Mucosa of descending colon (tissue), 3 donors: Measurements from ENCODE around the gene CELF3. TPM values are rescaled to one million over a fixed set of nuclear protein-coding genes. Genes with fewer than 3 reads are reported as not detected.

Experiments used
- ATAC-seq: fragments of 200-7000 bp; cut with Tn5 transposase; one replicate; pipeline ENCODE4 v1.9.1; 2020; ENCODE audit warnings: mild to moderate bottlenecking, moderate library complexity
- DNase-seq, 3 donors: peaks; one replicate each; pipeline ENCODE4 v3.0.0-alpha.2; 2020
- H3K36me3 ChIP-seq: fragments of 200-600 bp; one replicate; pipeline ENCODE4 v1.8.0; 2021; ENCODE audit warnings: low read depth, mild to moderate bottlenecking
- H3K4me1 ChIP-seq: fragments of 200-600 bp; one replicate; pipeline ENCODE4 v1.8.0; 2021; ENCODE audit warnings: low read depth, mild to moderate bottlenecking
- H3K4me3 ChIP-seq: fragments of 200-600 bp; one replicate; pipeline ENCODE4 v1.8.0; 2021; ENCODE audit warnings: mild to moderate bottlenecking
- H3K9me3 ChIP-seq: fragments of 200-600 bp; one replicate; pipeline ENCODE4 v1.8.0; 2021; ENCODE audit warnings: mild to moderate bottlenecking
- intact Hi-C, 2 donors: fragments of 100-400 bp; cut with DNase I in 1 of 2; cut with micrococcal nuclease in 1 of 2; formaldehyde crosslinking; loops; one replicate each; pipeline versions ENCODE4 v1.11.0 to v1.11.1; 2022; cut with DNase I, micrococcal nuclease
- total RNA-seq, 3 donors: library from RNA; stranded (reverse); fragmentation: NEBNext Ultra II Directional in 2 of 3; extraction: Animal tissue kit (Norgen Biotek cat#: 25700) in 2 of 3; gene quantifications; one replicate each; pipeline versions ENCODE4 v1.2.1 to v1.2.4, GENCODE V29; 2021 to 2023
- TF ChIP-seq, protein P1 (sequence below): fragments of 200-600 bp; IDR thresholded peaks from one replicate; pipeline ENCODE4 v1.8.0; 2022; ENCODE audit warnings: antibody characterized with exemption, mild to moderate bottlenecking
- donor health status: DM: no; HTN: no; CAD: no; lungs with moderate emphysema.
- donor health status: DM: no; HTN: no; CAD: no.
- donor health status: DM: no; HTN: yes; CAD: no.

CELF3 gene
- total RNA-seq, 3 donors from 2014 or later = 2.3 to 4.3 (median 2.8) TPM

DNA sequence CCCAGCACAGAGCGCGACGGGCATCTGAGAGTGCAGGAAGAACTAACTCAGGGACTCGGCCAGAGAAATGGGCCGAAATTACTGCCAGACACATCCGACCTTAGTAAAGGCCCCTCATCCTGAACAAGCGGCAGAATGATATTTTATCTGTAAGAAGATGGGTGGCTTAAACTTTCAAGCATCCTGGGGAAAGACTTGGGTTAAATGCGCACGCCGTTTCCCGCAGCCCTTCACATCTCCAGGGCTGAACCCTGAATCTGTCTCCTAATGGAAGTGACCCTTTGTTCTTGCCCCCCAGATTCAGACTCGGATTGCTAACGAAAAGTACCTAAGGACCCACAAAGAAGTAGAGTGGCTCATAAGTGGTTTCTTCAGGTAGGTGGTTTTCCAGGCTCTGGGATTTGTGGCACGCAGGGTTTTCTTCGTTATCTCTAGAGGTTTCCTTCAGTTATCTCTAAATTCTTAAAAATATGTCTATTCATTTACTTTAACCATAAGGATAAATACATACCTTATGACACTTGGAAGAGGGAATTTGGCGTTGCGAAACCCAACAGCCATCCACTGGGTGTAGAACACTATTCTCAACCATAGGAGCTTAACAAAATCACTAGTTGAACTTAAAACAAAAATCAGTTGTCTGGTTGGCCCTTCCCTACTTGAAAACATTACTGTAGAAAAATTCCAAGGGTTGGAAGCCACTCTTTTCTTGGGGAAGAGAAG is 5.3 kb upstream of the CELF3 start:
- TF ChIP-seq, protein P1, sequence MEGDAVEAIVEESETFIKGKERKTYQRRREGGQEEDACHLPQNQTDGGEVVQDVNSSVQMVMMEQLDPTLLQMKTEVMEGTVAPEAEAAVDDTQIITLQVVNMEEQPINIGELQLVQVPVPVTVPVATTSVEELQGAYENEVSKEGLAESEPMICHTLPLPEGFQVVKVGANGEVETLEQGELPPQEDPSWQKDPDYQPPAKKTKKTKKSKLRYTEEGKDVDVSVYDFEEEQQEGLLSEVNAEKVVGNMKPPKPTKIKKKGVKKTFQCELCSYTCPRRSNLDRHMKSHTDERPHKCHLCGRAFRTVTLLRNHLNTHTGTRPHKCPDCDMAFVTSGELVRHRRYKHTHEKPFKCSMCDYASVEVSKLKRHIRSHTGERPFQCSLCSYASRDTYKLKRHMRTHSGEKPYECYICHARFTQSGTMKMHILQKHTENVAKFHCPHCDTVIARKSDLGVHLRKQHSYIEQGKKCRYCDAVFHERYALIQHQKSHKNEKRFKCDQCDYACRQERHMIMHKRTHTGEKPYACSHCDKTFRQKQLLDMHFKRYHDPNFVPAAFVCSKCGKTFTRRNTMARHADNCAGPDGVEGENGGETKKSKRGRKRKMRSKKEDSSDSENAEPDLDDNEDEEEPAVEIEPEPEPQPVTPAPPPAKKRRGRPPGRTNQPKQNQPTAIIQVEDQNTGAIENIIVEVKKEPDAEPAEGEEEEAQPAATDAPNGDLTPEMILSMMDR = no peak
- H3K4me3 ChIP-seq = no peak overlapping the region
- intact Hi-C loops = no loop called here
- H3K4me1 ChIP-seq = peaks cover 27% of the 10 kb centered on the region
- H3K36me3 ChIP-seq = no peaks in the 10 kb centered on the region
- H3K9me3 ChIP-seq = no peaks in the 10 kb centered on the region
- DNase-seq = no peak
- ATAC-seq = no peak

DNA sequence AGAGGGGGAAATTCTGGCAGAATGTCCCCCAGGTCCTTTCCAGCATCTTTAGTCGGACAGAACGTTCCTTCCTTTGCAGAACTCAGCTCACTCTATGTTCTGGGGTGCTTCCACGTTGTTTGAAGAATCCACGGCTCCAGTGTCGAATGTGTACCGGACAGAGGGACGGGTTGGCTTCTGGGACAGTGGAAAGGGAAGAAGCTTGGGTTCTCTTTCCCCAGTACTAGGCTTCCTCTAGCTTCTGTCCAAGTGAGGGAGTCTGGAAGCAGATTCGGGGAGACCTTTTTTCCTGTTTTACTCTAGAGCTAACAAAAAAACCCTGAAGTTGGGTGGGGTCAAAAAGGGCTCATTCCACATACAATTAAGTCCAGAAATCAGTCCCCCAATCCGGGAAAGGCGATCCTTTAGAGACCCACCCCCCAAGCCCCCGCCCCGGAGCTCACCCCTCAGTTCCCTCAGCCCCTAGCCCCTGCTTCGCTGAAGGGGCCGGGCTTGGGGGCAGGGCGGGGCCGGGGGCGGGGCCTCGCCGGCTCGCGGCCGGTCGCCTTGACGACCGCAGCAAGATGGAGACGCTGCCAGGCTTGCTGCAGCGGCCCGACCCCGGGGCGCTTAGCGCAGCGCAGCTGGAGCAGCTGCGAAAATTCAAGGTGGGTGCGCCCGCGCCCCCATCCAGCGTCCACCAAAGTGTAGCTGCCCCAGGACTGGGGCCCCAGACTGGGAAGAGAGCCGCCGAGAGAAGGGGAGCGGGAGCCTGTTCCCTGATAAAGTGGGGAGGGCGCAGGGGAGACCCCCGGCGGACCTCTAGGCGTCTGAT is 4.6 kb upstream of the CELF3 start, which contains the start of gene RIIAD1:
RIIAD1 (plus strand) TSS at position 549 of the 814 bp plus-strand sequence; CDS start at position 564, 15 bp downstream.
- H3K4me1 ChIP-seq = peaks cover 21% of the 10 kb centered on the region
- peak; percentile 78 for ATAC-seq
- DNase-seq = peak in 1 of 3 donors; percentile 57

DNA sequence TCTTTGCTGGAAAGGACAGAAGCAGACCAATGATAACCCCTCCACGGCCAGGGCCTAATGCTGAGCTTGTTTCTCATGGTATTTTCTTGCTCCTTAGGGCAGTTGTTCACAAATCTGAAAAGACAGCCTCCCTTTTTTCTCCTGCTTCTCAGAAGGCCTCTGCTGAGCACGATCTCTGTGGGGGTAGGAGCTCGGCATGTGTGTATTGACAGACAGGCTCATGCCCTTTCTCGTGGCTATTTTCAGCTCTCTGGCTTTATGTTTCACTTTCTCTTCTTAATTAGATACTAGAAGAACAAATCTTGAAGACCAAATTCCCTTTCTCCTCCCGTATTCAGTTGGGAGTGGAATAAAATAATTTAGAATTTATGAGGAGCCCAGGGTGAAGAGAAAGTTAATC is 4.0 kb upstream of the CELF3 start:
- peak; percentile 70 for ATAC-seq
- H3K9me3 ChIP-seq = no peaks in the 10 kb centered on the region
- peak in 1 of 3 donors; percentile 30 for DNase-seq

More for the DNA sequence above, 4.6 kb upstream of the CELF3 start, which contains the start of gene RIIAD1:
- H3K9me3 ChIP-seq = no peaks in the 10 kb centered on the region
- no peak within 1 kb of the TSS for H3K4me3 ChIP-seq
- intact Hi-C loops = no loop called here
- H3K36me3 ChIP-seq = no peaks in the 10 kb centered on the region
- TF ChIP-seq, protein P1 = no peak

DNA sequence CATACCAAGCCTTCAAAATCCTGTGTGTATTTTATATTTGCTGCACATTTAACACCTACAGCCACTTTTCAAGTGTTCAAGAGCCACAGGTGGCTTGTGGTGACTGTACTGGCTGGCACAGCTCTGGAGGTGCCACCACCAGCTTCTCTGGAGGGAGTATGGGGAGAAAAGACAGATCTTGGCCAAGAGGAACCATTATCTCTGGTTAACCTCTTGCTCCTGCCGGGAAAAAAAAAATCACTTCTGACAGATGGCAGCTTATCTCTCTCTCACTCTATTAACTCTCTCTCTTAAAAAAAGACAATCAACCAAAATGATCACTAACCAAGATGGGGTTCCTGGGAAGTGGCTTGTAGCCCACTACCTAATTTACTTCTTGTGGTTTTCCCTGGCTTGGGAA is 3.5 kb upstream of the CELF3 start:
- ATAC-seq (no peak), DNase-seq (no peak)
- H3K9me3 ChIP-seq = no peaks in the 10 kb centered on the region
- no peaks in the 10 kb centered on the region for H3K36me3 ChIP-seq
- H3K4me3 ChIP-seq = no peak overlapping the region
- H3K4me1 ChIP-seq = peaks cover 18% of the 10 kb centered on the region
- TF ChIP-seq, protein P1 = no peak
- intact Hi-C loops = no loop called here

More for the DNA sequence above, 4.0 kb upstream of the CELF3 start:
- TF ChIP-seq, protein P1 = no peak
- intact Hi-C loops = no loop called here
- H3K4me1 ChIP-seq = peaks cover 18% of the 10 kb centered on the region
- H3K36me3 ChIP-seq = no peaks in the 10 kb centered on the region
- no peak overlapping the region for H3K4me3 ChIP-seq

DNA sequence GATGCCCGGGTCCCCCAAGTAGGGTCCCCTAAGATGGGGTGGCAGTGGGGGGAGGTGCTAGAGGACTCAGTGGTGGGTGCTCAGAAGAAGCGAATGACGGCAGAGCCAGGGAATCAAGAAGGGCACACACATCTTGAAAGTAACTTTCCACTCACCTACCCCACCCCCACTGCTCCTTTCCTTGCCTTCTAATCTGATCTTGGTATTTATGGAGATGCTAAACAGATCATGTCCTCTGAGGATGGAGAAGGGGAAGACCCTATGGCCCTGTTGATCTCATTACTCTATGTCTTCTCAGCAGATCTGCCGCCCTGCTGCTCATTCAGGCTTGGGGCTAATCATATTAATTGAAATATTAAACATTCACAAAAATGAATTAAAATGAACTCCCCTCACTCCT is 2.1 kb upstream of the CELF3 start:
- no peak for ATAC-seq
- no peaks in the 10 kb centered on the region for H3K36me3 ChIP-seq
- intact Hi-C loops = no loop called here

More for the DNA sequence above, 2.1 kb upstream of the CELF3 start:
- TF ChIP-seq, protein P1 = no peak
- no peaks in the 10 kb centered on the region for H3K9me3 ChIP-seq
- DNase-seq = no peak
- no peak overlapping the region for H3K4me3 ChIP-seq
- H3K4me1 ChIP-seq = peaks cover 18% of the 10 kb centered on the region
